Epithelial cell of esophagus (primary cell): ENCODE results near the gene CDH4.

Experiments used
- DNase-seq: peaks from one replicate; pipeline ENCODE4 v3.0.0; 2010; ENCODE audit warnings: low read depth
- H3K4me3 ChIP-seq: 2 replicates; pipeline ENCODE4 v1.5.1; 2011; ENCODE audit warnings: mild to moderate bottlenecking, low read length, control low read depth
- CTCF ChIP-seq: IDR thresholded peaks from 2 replicates; pipeline ENCODE4 v1.5.1; 2011; ENCODE audit warnings: low read depth, mild to moderate bottlenecking, low read length, control low read depth, inconsistent platforms; ENCODE audit not compliant: insufficient read depth; ENCODE audit errors: missing control alignments

Gene CDH4

GRCh38 chr20:61535536-61535935, 283.5 kb downstream of the CDH4 start:
- TF ChIP-seq CTCF = no peak
- no peak for DNase-seq
- no peak overlapping the region for H3K4me3 ChIP-seq

DNA sequence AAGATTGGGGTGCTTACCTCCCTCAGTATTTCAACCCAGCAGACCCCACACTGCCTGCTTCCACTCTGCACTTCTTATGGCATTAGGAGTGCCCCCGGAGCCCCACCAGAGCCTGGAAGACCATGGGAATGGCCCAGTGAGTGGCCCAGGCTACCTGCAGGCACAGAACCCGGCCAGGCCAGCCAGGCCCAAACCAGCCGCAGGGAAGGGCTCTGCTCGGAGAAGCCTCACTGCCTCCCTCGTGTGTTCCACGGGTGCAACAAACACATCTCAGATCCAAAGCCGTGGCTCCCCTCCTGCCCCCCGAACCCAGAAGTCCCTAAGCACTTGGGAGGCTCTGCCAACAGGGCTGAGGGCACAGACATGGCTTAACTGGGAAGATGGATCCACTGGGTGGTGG, 283.9 kb downstream of the CDH4 start:
- no peak for TF ChIP-seq CTCF
- no peak overlapping the region for H3K4me3 ChIP-seq
- DNase-seq = no peak

GRCh38 chr20:61536671-61537070, 284.6 kb downstream of the CDH4 start:
- no peak for DNase-seq
- no peak for TF ChIP-seq CTCF
- no peak overlapping the region for H3K4me3 ChIP-seq

- TF ChIP-seq CTCF = no peak
These were observed 285.4 kb downstream of the CDH4 start for GRCh38 chr20:61537239-61538182.

GRCh38 chr20:61538183-61538942, 286.3 kb downstream of the CDH4 start:
- no peak overlapping the region for H3K4me3 ChIP-seq
- TF ChIP-seq CTCF = no peak
- DNase-seq = no peak

More at GRCh38 chr20:61537239-61538182, 285.4 kb downstream of the CDH4 start:
- no peak overlapping the region for H3K4me3 ChIP-seq
- no peak for DNase-seq

DNA sequence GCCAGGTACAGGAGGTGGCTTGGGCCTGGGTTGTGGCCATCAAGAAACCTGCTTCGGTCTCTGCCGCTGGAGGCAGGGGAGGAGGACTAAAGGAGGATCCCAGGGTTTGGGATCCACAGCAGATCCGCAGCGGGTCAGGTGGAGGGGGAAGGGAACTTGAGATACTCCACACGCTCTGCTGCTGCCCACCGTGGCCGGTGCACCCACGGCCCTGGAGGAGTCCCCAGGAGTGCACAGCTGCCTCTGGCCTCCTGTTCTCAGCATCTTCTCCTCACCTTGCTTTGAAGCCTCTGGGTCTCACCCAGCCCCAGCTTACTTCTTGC, 286.8 kb downstream of the CDH4 start:
- no peak for DNase-seq
- TF ChIP-seq CTCF = no peak
- H3K4me3 ChIP-seq = no peak overlapping the region
